SK-N-SH (cell line): ENCODE results near the gene MAP4K3. TPM values are rescaled to one million over a fixed set of nuclear protein-coding genes. Genes with fewer than 3 reads are reported as not detected.

Experiments
- CTCF ChIA-PET: fragments of 300-600, 350-600 bp; formaldehyde crosslinking; extraction: SDS; loops from one replicate; lab custom pipeline; 2021; lab: Yijun Ruan, JAX
- POLR2A ChIA-PET: fragments of 350-600 bp; sonication (Branson Sonifier 250); formaldehyde crosslinking; extraction: SDS; loops from one replicate; lab custom pipeline; 2020; ENCODE audit warnings: antibody characterized with exemption, inconsistent platforms; lab: Yijun Ruan, JAX
- DNase-seq: peaks from one replicate; pipeline ENCODE4 v3.0.0; 2012
- H2AFZ ChIP-seq: fragments of 200-600 bp; sonication (generic); 2 replicates; pipeline ENCODE4 v1.8.1; 2016; ENCODE audit warnings: antibody characterized with exemption, mild to moderate bottlenecking, low read depth
- H3F3A ChIP-seq: fragments of 200-600 bp; sonication (generic); replicated peaks from 2 replicates; pipeline ENCODE3; 2016; ENCODE audit warnings: antibody characterized with exemption, mild to moderate bottlenecking; ENCODE audit not compliant: insufficient read depth
- H3K27ac ChIP-seq, 2 experiments: fragments of 200-500 bp in 1 of 2; fragments of 200-600 bp in 1 of 2; sonication (Bioruptor generic) in 1 of 2; sonication (generic), shearing (Covaris generic) in 1 of 2; 2 replicates each; pipeline versions ENCODE4 v1.5.1 to v1.6.1; 2014 to 2016; ENCODE audit warnings: low read depth in 2 of 2, inconsistent platforms in 1 of 2, low read length in 1 of 2, mild to moderate bottlenecking in 1 of 2, mixed read lengths in 1 of 2
- H3K27me3 ChIP-seq: fragments of 200-600 bp; sonication (generic), shearing (Covaris generic); 2 replicates; pipeline ENCODE4 v1.6.1; 2016; ENCODE audit warnings: mixed run types; ENCODE audit not compliant: insufficient read depth
- H3K36me3 ChIP-seq, 2 experiments: fragments of 200-500 bp in 1 of 2; fragments of 200-600 bp in 1 of 2; sonication (Bioruptor generic) in 1 of 2; sonication (generic) in 1 of 2; replicated peaks in 1 of 2; 2 replicates each; pipeline versions ENCODE3 to v1.5.1; 2014 to 2016; ENCODE audit warnings: low read length in 1 of 2, mild to moderate bottlenecking in 1 of 2; ENCODE audit not compliant: insufficient read depth in 2 of 2, control insufficient read depth in 1 of 2
- H3K4me1 ChIP-seq, 2 experiments: fragments of 200-500 bp in 1 of 2; fragments of 200-600 bp in 1 of 2; sonication (Bioruptor generic) in 1 of 2; sonication (generic), shearing (Covaris generic) in 1 of 2; 2 replicates each; pipeline versions ENCODE4 v1.5.1 to v1.6.1; 2014 to 2016; ENCODE audit warnings: low read depth in 1 of 2, low read length in 1 of 2, mixed run types in 1 of 2; ENCODE audit not compliant: insufficient read depth in 2 of 2, control insufficient read depth in 1 of 2
- H3K4me2 ChIP-seq: fragments of 200-600 bp; sonication (generic), shearing (Covaris generic); 2 replicates; pipeline ENCODE4 v1.6.1; 2017; ENCODE audit warnings: mixed run types
- H3K4me3 ChIP-seq, 2 experiments: fragments of 200-500 bp in 1 of 2; fragments of 200-600 bp in 1 of 2; sonication (Bioruptor generic) in 1 of 2; sonication (generic), shearing (Covaris generic) in 1 of 2; 2 replicates each; pipeline versions ENCODE4 v1.5.1 to v1.8.1; 2014 to 2016; ENCODE audit warnings: low read depth in 2 of 2, inconsistent platforms in 1 of 2, low read length in 1 of 2, mild to moderate bottlenecking in 1 of 2, mixed read lengths in 1 of 2, moderate library complexity in 1 of 2
- H3K79me2 ChIP-seq: fragments of 200-600 bp; sonication (generic); 2 replicates; pipeline ENCODE4 v1.8.1; 2017; ENCODE audit warnings: mild to moderate bottlenecking; ENCODE audit not compliant: insufficient read depth
- H3K9ac ChIP-seq: fragments of 200-600 bp; sonication (generic); 2 replicates; pipeline ENCODE4 v1.6.1; 2017; ENCODE audit warnings: mixed run types
- H3K9me2 ChIP-seq: fragments of 200-600 bp; sonication (generic); 2 replicates; pipeline ENCODE4 v1.6.1; 2017; ENCODE audit warnings: mixed run types
- H3K9me3 ChIP-seq: fragments of 200-600 bp; sonication (generic); 2 replicates; pipeline ENCODE4 v1.6.1; 2017; ENCODE audit warnings: mixed run types, mild to moderate bottlenecking, moderate library complexity
- H4K20me1 ChIP-seq: fragments of 200-600 bp; sonication (generic); 2 replicates; pipeline ENCODE4 v1.6.1; 2017; ENCODE audit warnings: mild to moderate bottlenecking, mixed run types; ENCODE audit not compliant: insufficient read depth
- CHD2 ChIP-seq: fragments of 150-350 bp; IDR thresholded peaks from 2 replicates; pipeline ENCODE4 v1.6.1; 2018; ENCODE audit warnings: low read length; ENCODE audit not compliant: partially characterized antibody
- ELF1 ChIP-seq: IDR thresholded peaks from 2 replicates; pipeline ENCODE4 v1.4.0; 2012
- EZH2phosphoT487 ChIP-seq: fragments of 200-600 bp; sonication (generic); IDR thresholded peaks from 2 replicates; pipeline ENCODE4 v1.6.1; 2017; ENCODE audit warnings: low read depth, mixed run types, mild to moderate bottlenecking, antibody characterized with exemption, moderate library complexity, borderline replicate concordance
- FOSL2 ChIP-seq: IDR thresholded peaks from 2 replicates; pipeline ENCODE4 v1.4.0; 2012; ENCODE audit warnings: low read depth, mild to moderate bottlenecking, moderate library complexity, borderline replicate concordance
- FOXM1 ChIP-seq: IDR thresholded peaks from 2 replicates; pipeline ENCODE4 v1.4.0; 2012; ENCODE audit warnings: low read depth, mild to moderate bottlenecking
- GABPA ChIP-seq: IDR thresholded peaks from 2 replicates; pipeline ENCODE4 v1.4.0; 2012; ENCODE audit warnings: low read depth, mild to moderate bottlenecking
- GATA2 ChIP-seq: sonication (generic); formaldehyde crosslinking; IDR thresholded peaks from 2 replicates; pipeline ENCODE4 v1.5.0; 2020; ENCODE audit warnings: mild to moderate bottlenecking, missing genetic modification reagents
- IRF3 ChIP-seq: fragments of 150-350 bp; IDR thresholded peaks from 2 replicates; pipeline ENCODE4 v1.6.1; 2016; ENCODE audit warnings: mild to moderate bottlenecking, low read depth, low read length
- MAX ChIP-seq: IDR thresholded peaks from 2 replicates; pipeline ENCODE4 v1.4.0; 2012; ENCODE audit warnings: low read depth
- MEF2A ChIP-seq: IDR thresholded peaks from 2 replicates; pipeline ENCODE4 v1.4.0; 2012; ENCODE audit warnings: low read depth, borderline replicate concordance
- NFIC ChIP-seq: IDR thresholded peaks from 2 replicates; pipeline ENCODE4 v1.4.0; 2012; ENCODE audit warnings: borderline replicate concordance
- NRF1 ChIP-seq: IDR thresholded peaks from 2 replicates; pipeline ENCODE4 v1.6.1; 2012; ENCODE audit warnings: low read depth, mild to moderate bottlenecking, low read length
- POLR2AphosphoS5 ChIP-seq: IDR thresholded peaks from 2 replicates; pipeline ENCODE4 v1.6.1; 2012; ENCODE audit warnings: low read depth, low read length
- RCOR1 ChIP-seq: fragments of 150-350 bp; IDR thresholded peaks from 2 replicates; pipeline ENCODE4 v1.6.1; 2017; ENCODE audit warnings: antibody characterized with exemption, low read length
- REST ChIP-seq: IDR thresholded peaks from 2 replicates; pipeline ENCODE4 v1.6.1; 2012; ENCODE audit warnings: mild to moderate bottlenecking, low read depth, low read length, moderate library complexity
- SIN3A ChIP-seq: IDR thresholded peaks from 2 replicates; pipeline ENCODE4 v1.6.1; 2012; ENCODE audit warnings: low read depth, mild to moderate bottlenecking, low read length, moderate library complexity, borderline replicate concordance
- TAF1 ChIP-seq: IDR thresholded peaks from 2 replicates; pipeline ENCODE4 v1.6.1; 2012; ENCODE audit warnings: low read depth, mild to moderate bottlenecking, low read length, moderate library complexity, borderline replicate concordance
- TCF12 ChIP-seq: IDR thresholded peaks from 2 replicates; pipeline ENCODE4 v1.4.0; 2012
- YY1 ChIP-seq: IDR thresholded peaks from 2 replicates; pipeline ENCODE4 v1.4.0; 2012; ENCODE audit warnings: low read depth, mild to moderate bottlenecking
- WGBS: methylation state at CpG from one replicate; pipeline ENCODE4 v1.1.6; 2017; ENCODE audit warnings: low lambda C conversion rate; 5-methylcytosine and 5-hydroxymethylcytosine counted together
- polyA plus RNA-seq, 3 experiments: library from polyadenylated mRNA; depleted of rRNA; stranded (reverse); fragments of >200 nt; gene quantifications; 2 replicates each; pipeline ENCODE4 v1.2.3, GENCODE V29; 2012

The MAP4K3 gene
- polyA plus RNA-seq, 1 of the 3 experiments (the other 2 are of a cell fraction): 8.8 TPM

- 87% methylated on average over 4 of the region's 4 CpGs for WGBS
- CTCF ChIA-PET: interaction anchor here (0.6 to 1.3 kb wide), 3 partner anchors 13 to 419 kb away, joined by 3 read pairs; no protein-coding TSS in a partner anchor
- Histone ChIP-seq H2AFZ (no peak overlapping the region), H3F3A (peaks cover 9% of the 10 kb centered on the region), H4K20me1 (no peaks in the 10 kb centered on the region), H3K79me2 (peaks cover 3% of the 10 kb centered on the region), H3K4me3 (no peak overlapping the region), H3K9ac (no peak overlapping the region), H3K27ac (no peak overlapping the region), H3K27me3 (no peaks in the 10 kb centered on the region), H3K9me3 (no peaks in the 10 kb centered on the region), H3K4me2 (no peak overlapping the region), H3K9me2 (no peaks in the 10 kb centered on the region), H3K36me3 (peaks cover 21 to 63% of the 10 kb centered on the region in 2 experiments), H3K4me1 (no peaks in the 10 kb centered on the region)
- no peak for DNase-seq
- POLR2A ChIA-PET: no interaction called here
- no peak for TF ChIP-seq EZH2phosphoT487
- TF ChIP-seq YY1: no peak
- no peak for TF ChIP-seq REST
- no peak for TF ChIP-seq POLR2AphosphoS5
- no peak for TF ChIP-seq NFIC
- no peak for TF ChIP-seq FOXM1
- no peak for TF ChIP-seq FOSL2
- no peak for TF ChIP-seq NRF1
- no peak for TF ChIP-seq ELF1
- TF ChIP-seq SIN3A: no peak
- no peak for TF ChIP-seq MEF2A
- no peak for TF ChIP-seq GATA2
- no peak for TF ChIP-seq IRF3
- no peak for TF ChIP-seq MAX
- TF ChIP-seq TCF12: no peak
- no peak for TF ChIP-seq CHD2
- TF ChIP-seq GABPA: no peak
- no peak for TF ChIP-seq RCOR1
- TF ChIP-seq TAF1: no peak
These were observed 123.5 kb downstream of the MAP4K3 start for GRCh38 chr2:39313575-39313974.
